ENCODE results near the gene ANTXR1.

- TF ChIP-seq POLR2AphosphoS5 (IDR thresholded peaks at IDR 0.05) = no peak
- TF ChIP-seq POLR2A (IDR thresholded peaks at IDR 0.05) = no peak
These were observed 63.6 kb downstream of the ANTXR1 start for GRCh38 chr2:69076601-69077000.

All from spleen (tissue), 3 donors.